ENCODE data around the gene DIDO1. TPM values are rescaled to one million over a fixed set of nuclear protein-coding genes. Genes with fewer than 3 reads are reported as not detected.

Gene DIDO1
- total RNA-seq (2014; rRNA removed): 33.2 and 40.4 TPM in 2 replicates
- percentile 94 among the genes with signal in this experiment for Bru-seq, nascent RNA
- BruChase-seq, experiment 1, labeled RNA remaining after a 6-hour chase: percentile 91 among the genes with signal in this experiment
- BruChase-seq, experiment 2, labeled RNA remaining after a 2-hour chase: percentile 95 among the genes with signal in this experiment
- long read RNA-seq, full-length matches to known transcripts: 32 of 129 reads
- long read RNA-seq, partial matches to known transcripts: 23 of 129 reads
- long read RNA-seq, other reads (novel, unspliced or antisense): 74 of 129 reads

- no peaks in the 10 kb centered on the region for H3K9me3 ChIP-seq (ENCODE audit: low read length)
- peaks cover 27% of the 10 kb centered on the region for H3K4me1 ChIP-seq (ENCODE audit: insufficient read depth, low read length)
- intact Hi-C loops (cut with micrococcal nuclease): loop anchor here (5.0 to 10.0 kb wide), 2 partner anchors 102 to 606 kb away; no protein-coding TSS in a partner anchor
- H4K20me1 ChIP-seq (ENCODE audit: low read length): peaks cover 59% of the 10 kb centered on the region
- CTCF ChIA-PET: no interaction called here
- H2AFZ ChIP-seq (ENCODE audit: low read length): peak within 1 kb of the TSS; percentile 45
- peak within 1 kb of the TSS; percentile 84 for H3K4me2 ChIP-seq (ENCODE audit: low read length)
- ATAC-seq (peak; percentile 75), DNase-seq (peak; percentile 91)
- peak within 1 kb of the TSS; percentile 78 for H3K27ac ChIP-seq (ENCODE audit: low read length)
- BruUV-seq (replicated peaks): TSS peak; percentile 17
- no peaks in the 10 kb centered on the region for H3K27me3 ChIP-seq (ENCODE audit: low read length)
- H3K9ac ChIP-seq (ENCODE audit: low read length): peak within 1 kb of the TSS; percentile 98
- H3F3A ChIP-seq (ENCODE audit: low read length, unreplicated experiment): no peaks in the 10 kb centered on the region
- POLR2A ChIA-PET (ENCODE audit: unreplicated experiment): interaction anchor here (0.7 kb wide), 2 partner anchors 10 to 336 kb away, joined by 3 to 4 read pairs; no protein-coding TSS in a partner anchor
- H3K79me2 ChIP-seq (ENCODE audit: low read length): peaks cover 98% of the 10 kb centered on the region
- TF ChIP-seq, protein P1, sequence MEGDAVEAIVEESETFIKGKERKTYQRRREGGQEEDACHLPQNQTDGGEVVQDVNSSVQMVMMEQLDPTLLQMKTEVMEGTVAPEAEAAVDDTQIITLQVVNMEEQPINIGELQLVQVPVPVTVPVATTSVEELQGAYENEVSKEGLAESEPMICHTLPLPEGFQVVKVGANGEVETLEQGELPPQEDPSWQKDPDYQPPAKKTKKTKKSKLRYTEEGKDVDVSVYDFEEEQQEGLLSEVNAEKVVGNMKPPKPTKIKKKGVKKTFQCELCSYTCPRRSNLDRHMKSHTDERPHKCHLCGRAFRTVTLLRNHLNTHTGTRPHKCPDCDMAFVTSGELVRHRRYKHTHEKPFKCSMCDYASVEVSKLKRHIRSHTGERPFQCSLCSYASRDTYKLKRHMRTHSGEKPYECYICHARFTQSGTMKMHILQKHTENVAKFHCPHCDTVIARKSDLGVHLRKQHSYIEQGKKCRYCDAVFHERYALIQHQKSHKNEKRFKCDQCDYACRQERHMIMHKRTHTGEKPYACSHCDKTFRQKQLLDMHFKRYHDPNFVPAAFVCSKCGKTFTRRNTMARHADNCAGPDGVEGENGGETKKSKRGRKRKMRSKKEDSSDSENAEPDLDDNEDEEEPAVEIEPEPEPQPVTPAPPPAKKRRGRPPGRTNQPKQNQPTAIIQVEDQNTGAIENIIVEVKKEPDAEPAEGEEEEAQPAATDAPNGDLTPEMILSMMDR (conservative IDR thresholded peaks at IDR 0.05; ENCODE audit: low read depth, low read length): peak; percentile 57
- TF ChIP-seq EZH2 (IDR thresholded peaks at IDR 0.05; ENCODE audit: low read length, unreplicated experiment): no peak
- 0 out of 2 replicates have a peak, but pooled peaks cover 4% of the 10 kb centered on the region for H3K36me3 ChIP-seq (ENCODE audit: low read depth, low read length)
- no peaks in the 10 kb centered on the region for H3K9me2 ChIP-seq (replicated peaks; ENCODE audit: low read length)
- peak within 1 kb of the TSS; percentile 80 for H3K4me3 ChIP-seq (ENCODE audit: low read length)
Observed at GRCh38 chr20:62926229-62927127, at the start of gene DIDO1. TSS of gene DIDO1 (minus strand) at chr20:62926505.

DNA sequence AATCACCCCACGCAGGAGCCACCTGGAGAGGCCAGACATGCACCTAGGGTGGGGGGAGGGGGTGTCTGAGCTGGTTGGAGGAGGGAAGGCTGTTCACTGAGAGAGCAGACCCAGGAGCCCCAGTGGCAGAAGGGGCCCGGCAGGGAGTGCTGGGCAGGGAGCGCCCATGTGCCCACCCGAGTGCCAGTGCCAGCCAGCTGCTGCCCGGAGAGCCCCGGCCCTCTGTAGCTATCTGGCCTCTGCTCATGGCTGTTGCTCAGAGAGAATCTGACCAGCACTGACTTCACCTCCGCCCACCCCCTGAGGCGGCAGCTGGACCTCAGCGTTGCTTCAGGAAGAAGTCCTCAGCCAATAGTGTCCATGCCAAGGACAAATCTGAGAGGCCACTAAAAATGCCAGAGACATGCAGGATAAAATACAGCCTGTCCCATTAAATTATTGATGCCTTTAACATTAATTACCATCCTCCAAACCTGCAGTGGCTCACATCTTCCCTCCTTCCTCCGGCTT lies 49.0 kb upstream of the DIDO1 start:
- CTCF ChIA-PET: interaction anchor here (1.8 kb wide), 1 partner anchor 34 kb away, joined by 6 read pairs; no protein-coding TSS in a partner anchor
- H3K9me2 ChIP-seq (replicated peaks; ENCODE audit: low read length): no peaks in the 10 kb centered on the region
- POLR2A ChIA-PET (ENCODE audit: unreplicated experiment): no interaction called here
- H3K4me1 ChIP-seq (ENCODE audit: insufficient read depth, low read length): peaks cover 5% of the 10 kb centered on the region; the same call in 1 of the 2 replicates
- TF ChIP-seq, protein P1 (conservative IDR thresholded peaks at IDR 0.05; ENCODE audit: low read depth, low read length): no peak
- no peak for TF ChIP-seq EZH2phosphoT487 (IDR thresholded peaks at IDR 0.05; ENCODE audit: borderline replicate concordance, low read length)
- TF ChIP-seq EZH2 (IDR thresholded peaks at IDR 0.05; ENCODE audit: low read length, unreplicated experiment): no peak
- no peak overlapping the region for H3K9ac ChIP-seq (ENCODE audit: low read length)
- no peaks in the 10 kb centered on the region for H3K9me3 ChIP-seq (ENCODE audit: low read length)
- no peak overlapping the region for H3K4me2 ChIP-seq (ENCODE audit: low read length)
- H3K36me3 ChIP-seq (ENCODE audit: low read depth, low read length): no peaks in the 10 kb centered on the region
- no peaks in the 10 kb centered on the region for H3K79me2 ChIP-seq (ENCODE audit: low read length)
- H3K27ac ChIP-seq (ENCODE audit: low read length): no peak overlapping the region
- no peaks in the 10 kb centered on the region for H3F3A ChIP-seq (ENCODE audit: low read length, unreplicated experiment)
- H3K4me3 ChIP-seq (ENCODE audit: low read length): no peak overlapping the region
- intact Hi-C loops (cut with micrococcal nuclease): no loop called here
- peaks cover 57% of the 10 kb centered on the region for H3K27me3 ChIP-seq (ENCODE audit: low read length)
- DNase-seq (no peak), ATAC-seq (no peak)
- BruUV-seq (replicated peaks): no TSS peak
- H2AFZ ChIP-seq (ENCODE audit: low read length): no peak overlapping the region
- no peaks in the 10 kb centered on the region for H4K20me1 ChIP-seq (ENCODE audit: low read length)

Data from PC-3 (cell line).